Retina (tissue), 1 donor: ENCODE data around the gene ZNF648.
"Not testable (repeated sequence)": the region's sequence is repeated elsewhere in the genome, so short reads cannot be mapped to it uniquely, and the experiment has no call there.

ENCODE experiments used
- DNase-seq: peaks from one replicate; pipeline ENCODE4 v3.0.0-alpha.2; 2016

Gene ZNF648

GRCh38 chr1:182015360-182015759, 46.2 kb downstream of the ZNF648 start:
- no peak for DNase-seq

GRCh38 chr1:182010800-182011370, 50.6 kb downstream of the ZNF648 start:
- not testable (repeated sequence) for DNase-seq

GRCh38 chr1:182005398-182005797, 56.1 kb downstream of the ZNF648 start:
- DNase-seq, result not testable (repeated sequence)

GRCh38 chr1:182004601-182005000, 56.9 kb downstream of the ZNF648 start:
- DNase-seq, result no peak
